K562 (cell line): ENCODE data around the gene FAM83G.

Experiments used
- NR3C1 ChIP-seq: sonication (generic); formaldehyde crosslinking; IDR thresholded peaks from 2 replicates; pipeline ENCODE4 v1.8.1; 2022; ENCODE audit warnings: missing genetic modification reagents
- TF ChIP-seq, protein P1 (sequence below), 3 experiments: IDR thresholded peaks in 2 of 3; conservative IDR thresholded peaks in 1 of 3; 2 replicates each; pipeline ENCODE4 v1.5.1; 2011 to 2012; ENCODE audit warnings: low read length in 3 of 3, mild to moderate bottlenecking in 3 of 3, control low read depth in 2 of 3, improper control_type of control experiment in 1 of 3, inconsistent platforms in 1 of 3, low read depth in 1 of 3, mixed read lengths in 1 of 3, moderate library complexity in 1 of 3; ENCODE audit not compliant: insufficient read depth in 2 of 3
- TF ChIP-seq, protein P2 (sequence below), 2 experiments: fragments of 450-650 bp in 1 of 2; sonication (generic) in 1 of 2; formaldehyde crosslinking in 1 of 2; IDR thresholded peaks in 1 of 2; conservative IDR thresholded peaks in 1 of 2; 2 replicates each; pipeline versions ENCODE4 v1.6.1 to v1.8.1; 2016 to 2023; ENCODE audit warnings: mild to moderate bottlenecking in 2 of 2, moderate library complexity in 2 of 2, inconsistent platforms in 1 of 2, missing genetic modification reagents in 1 of 2

DNA sequence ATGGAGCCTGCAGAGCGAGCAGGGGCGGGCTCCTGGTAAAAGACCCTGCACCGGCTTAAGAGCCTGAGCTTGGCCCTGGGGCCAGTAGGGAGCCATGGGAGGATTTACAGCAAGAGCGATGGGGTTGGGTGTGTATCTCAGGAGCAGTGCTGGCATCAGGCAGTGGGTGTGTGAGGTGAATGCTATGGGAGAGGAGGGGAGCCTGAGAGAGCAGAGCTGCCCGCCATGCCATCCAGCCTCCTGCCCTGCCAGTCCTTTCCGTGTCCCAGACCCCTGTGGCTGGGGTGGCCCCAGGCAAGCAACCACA lies 23.3 kb downstream of the FAM83G start:
- TF ChIP-seq, protein P1, sequence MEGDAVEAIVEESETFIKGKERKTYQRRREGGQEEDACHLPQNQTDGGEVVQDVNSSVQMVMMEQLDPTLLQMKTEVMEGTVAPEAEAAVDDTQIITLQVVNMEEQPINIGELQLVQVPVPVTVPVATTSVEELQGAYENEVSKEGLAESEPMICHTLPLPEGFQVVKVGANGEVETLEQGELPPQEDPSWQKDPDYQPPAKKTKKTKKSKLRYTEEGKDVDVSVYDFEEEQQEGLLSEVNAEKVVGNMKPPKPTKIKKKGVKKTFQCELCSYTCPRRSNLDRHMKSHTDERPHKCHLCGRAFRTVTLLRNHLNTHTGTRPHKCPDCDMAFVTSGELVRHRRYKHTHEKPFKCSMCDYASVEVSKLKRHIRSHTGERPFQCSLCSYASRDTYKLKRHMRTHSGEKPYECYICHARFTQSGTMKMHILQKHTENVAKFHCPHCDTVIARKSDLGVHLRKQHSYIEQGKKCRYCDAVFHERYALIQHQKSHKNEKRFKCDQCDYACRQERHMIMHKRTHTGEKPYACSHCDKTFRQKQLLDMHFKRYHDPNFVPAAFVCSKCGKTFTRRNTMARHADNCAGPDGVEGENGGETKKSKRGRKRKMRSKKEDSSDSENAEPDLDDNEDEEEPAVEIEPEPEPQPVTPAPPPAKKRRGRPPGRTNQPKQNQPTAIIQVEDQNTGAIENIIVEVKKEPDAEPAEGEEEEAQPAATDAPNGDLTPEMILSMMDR (IDR thresholded peaks at IDR 0.05 in 2 of 3, conservative IDR thresholded peaks at IDR 0.05 in 1 of 3; ENCODE audit: insufficient read depth in 2 of 3, low read depth in 1 of 3, low read length in 3 of 3): no peak
- TF ChIP-seq NR3C1 (CRISPR knock-in tag): no peak
- TF ChIP-seq, protein P2, sequence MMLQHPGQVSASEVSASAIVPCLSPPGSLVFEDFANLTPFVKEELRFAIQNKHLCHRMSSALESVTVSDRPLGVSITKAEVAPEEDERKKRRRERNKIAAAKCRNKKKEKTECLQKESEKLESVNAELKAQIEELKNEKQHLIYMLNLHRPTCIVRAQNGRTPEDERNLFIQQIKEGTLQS (IDR thresholded peaks at IDR 0.05): no peak
- TF ChIP-seq, protein P2 (CRISPR knock-in tag; conservative IDR thresholded peaks at IDR 0.05): no peak
